Activated CD8-positive, alpha-beta T cell treated with anti-CD3 and anti-CD28 coated beads, Interleukin-2, amount 10 ng/mL, durations not matched to agents 7 days and 5 days (primary cell): ENCODE results near the gene LRMDA. TPM values are rescaled to one million over a fixed set of nuclear protein-coding genes. Genes with fewer than 3 reads are reported as not detected.

Experiments used
- ATAC-seq: fragments of 150-1000 bp; cut with Tn5 transposase; one replicate; pipeline ENCODE4 v1.10.0; 2021; ENCODE audit warnings: moderate library complexity
- CTCF ChIA-PET: fragments of 350-600 bp; sonication (Branson Sonifier 250); formaldehyde crosslinking; loops from one replicate; lab custom pipeline; 2021; ENCODE audit warnings: antibody characterized with exemption; lab: Charles Lee
- POLR2A ChIA-PET: fragments of 350-600 bp; sonication (Branson Sonifier 250); formaldehyde crosslinking; loops from one replicate; lab custom pipeline; 2021; ENCODE audit warnings: antibody characterized with exemption; lab: Charles Lee
- DNase-seq: peaks from one replicate; pipeline ENCODE4 v3.0.0-alpha.2; 2020
- H3K27ac Mint-ChIP-seq: one replicate; pipeline ENCODE4 v1.8.0; 2021; ENCODE audit warnings: mild to moderate bottlenecking, mixed read lengths
- H3K27me3 Mint-ChIP-seq: one replicate; pipeline ENCODE4 v1.8.0; 2021; ENCODE audit warnings: low read depth, mixed read lengths
- H3K36me3 Mint-ChIP-seq: one replicate; pipeline ENCODE4 v1.8.0; 2021; ENCODE audit warnings: low read depth, mixed read lengths
- H3K4me1 Mint-ChIP-seq: one replicate; pipeline ENCODE4 v1.8.0; 2021; ENCODE audit warnings: low read depth, mixed read lengths
- H3K4me3 Mint-ChIP-seq: one replicate; pipeline ENCODE4 v1.8.0; 2021; ENCODE audit warnings: mild to moderate bottlenecking, mixed read lengths
- H3K9me3 Mint-ChIP-seq: one replicate; pipeline ENCODE4 v1.8.0; 2022; ENCODE audit warnings: mixed read lengths; ENCODE audit not compliant: insufficient read depth
- total RNA-seq, 2 experiments: library from RNA; stranded (reverse); gene quantifications; one replicate each; pipeline ENCODE4 v1.2.3, GENCODE V29; 2021

The LRMDA gene
- total RNA-seq, 2 experiments from 2014 or later, result not detected

GRCh38 chr10:75475460-75476182, 44.2 kb downstream of the LRMDA start:
- ChIA-PET CTCF (no interaction called here), POLR2A (no interaction called here)
- DNase-seq (no peak), ATAC-seq (no peak)
- H3K27me3 Mint-ChIP-seq, result peaks cover 2% of the 10 kb centered on the region
- no peaks in the 10 kb centered on the region for H3K36me3 Mint-ChIP-seq
- no peaks in the 10 kb centered on the region for H3K9me3 Mint-ChIP-seq
- H3K4me1 Mint-ChIP-seq, result no peaks in the 10 kb centered on the region
- H3K4me3 Mint-ChIP-seq, result no peak overlapping the region
- H3K27ac Mint-ChIP-seq, result no peak overlapping the region

- Mint-ChIP-seq H3K9me3 (no peaks in the 10 kb centered on the region), H3K4me1 (no peaks in the 10 kb centered on the region), H3K36me3 (no peaks in the 10 kb centered on the region), H3K27me3 (peaks cover 2% of the 10 kb centered on the region), H3K4me3 (no peak overlapping the region), H3K27ac (no peak overlapping the region)
- no peak for DNase-seq
- POLR2A ChIA-PET, result no interaction called here
- CTCF ChIA-PET, result no interaction called here
- ATAC-seq, result no peak
Observed at GRCh38 chr10:75476569-75476968, 45.1 kb downstream of the LRMDA start.

DNA sequence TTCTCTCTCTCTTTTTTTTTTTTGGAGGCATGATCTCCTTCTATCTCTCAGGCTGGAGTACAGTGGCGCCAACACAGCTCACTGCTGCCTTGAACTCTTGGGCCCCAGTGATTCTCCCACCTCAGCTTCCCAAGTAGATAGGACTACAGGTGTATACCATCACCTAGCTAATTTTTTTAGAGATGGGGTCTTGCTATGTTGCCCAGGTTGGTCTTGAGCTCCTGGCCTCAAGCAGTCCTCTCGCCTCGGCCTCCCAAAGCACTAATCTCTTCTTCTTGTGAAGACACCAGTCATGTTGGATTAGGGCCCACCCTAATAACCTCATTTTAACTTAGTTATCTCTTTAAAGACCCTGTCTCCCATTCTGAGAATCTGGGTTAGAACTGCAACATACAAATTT, 45.6 kb downstream of the LRMDA start:
- Mint-ChIP-seq H3K27ac (no peak overlapping the region), H3K4me1 (no peaks in the 10 kb centered on the region)
- ATAC-seq, result no peak

GRCh38 chr10:75477680-75478079, 46.3 kb downstream of the LRMDA start:
- Mint-ChIP-seq H3K36me3 (no peaks in the 10 kb centered on the region), H3K27ac (no peak overlapping the region), H3K4me1 (no peaks in the 10 kb centered on the region), H3K9me3 (no peaks in the 10 kb centered on the region), H3K27me3 (peaks cover 2% of the 10 kb centered on the region), H3K4me3 (no peak overlapping the region)
- ChIA-PET POLR2A (no interaction called here), CTCF (no interaction called here)
- ATAC-seq, result no peak
- DNase-seq, result no peak

More for the DNA sequence above, 45.6 kb downstream of the LRMDA start:
- H3K36me3 Mint-ChIP-seq, result no peaks in the 10 kb centered on the region
- no peak overlapping the region for H3K4me3 Mint-ChIP-seq
- no peak for DNase-seq
- H3K9me3 Mint-ChIP-seq, result no peaks in the 10 kb centered on the region
- ChIA-PET CTCF (no interaction called here), POLR2A (no interaction called here)
- H3K27me3 Mint-ChIP-seq, result peaks cover 2% of the 10 kb centered on the region

GRCh38 chr10:75480374-75480773, 49.0 kb downstream of the LRMDA start:
- no peaks in the 10 kb centered on the region for H3K27me3 Mint-ChIP-seq
- DNase-seq (no peak), ATAC-seq (no peak)
- no peaks in the 10 kb centered on the region for H3K4me1 Mint-ChIP-seq
- no peak overlapping the region for H3K4me3 Mint-ChIP-seq
- POLR2A ChIA-PET, result no interaction called here
- H3K27ac Mint-ChIP-seq, result no peak overlapping the region
- no peaks in the 10 kb centered on the region for H3K9me3 Mint-ChIP-seq
- CTCF ChIA-PET, result no interaction called here
- H3K36me3 Mint-ChIP-seq, result no peaks in the 10 kb centered on the region

- no peak for DNase-seq
Observed at GRCh38 chr10:75483188-75483587, 51.8 kb downstream of the LRMDA start.

GRCh38 chr10:75484717-75485116, 53.3 kb downstream of the LRMDA start:
- H3K4me3 Mint-ChIP-seq, result no peak overlapping the region
- H3K27ac Mint-ChIP-seq, result no peak overlapping the region
- DNase-seq (no peak), ATAC-seq (no peak)
- no peaks in the 10 kb centered on the region for H3K27me3 Mint-ChIP-seq
- H3K4me1 Mint-ChIP-seq, result no peaks in the 10 kb centered on the region
- ChIA-PET POLR2A (no interaction called here), CTCF (no interaction called here)
- no peaks in the 10 kb centered on the region for H3K36me3 Mint-ChIP-seq
- H3K9me3 Mint-ChIP-seq, result no peaks in the 10 kb centered on the region

More at GRCh38 chr10:75483188-75483587, 51.8 kb downstream of the LRMDA start:
- no peak for ATAC-seq
- CTCF ChIA-PET, result no interaction called here
- H3K4me3 Mint-ChIP-seq, result no peak overlapping the region
- H3K9me3 Mint-ChIP-seq, result no peaks in the 10 kb centered on the region
- no peaks in the 10 kb centered on the region for H3K36me3 Mint-ChIP-seq
- POLR2A ChIA-PET, result no interaction called here
- no peaks in the 10 kb centered on the region for H3K27me3 Mint-ChIP-seq
- no peak overlapping the region for H3K27ac Mint-ChIP-seq
- H3K4me1 Mint-ChIP-seq, result no peaks in the 10 kb centered on the region

- ATAC-seq (no peak), DNase-seq (no peak)
- H3K4me3 Mint-ChIP-seq, result no peak overlapping the region
- H3K9me3 Mint-ChIP-seq, result no peaks in the 10 kb centered on the region
- no peak overlapping the region for H3K27ac Mint-ChIP-seq
- CTCF ChIA-PET, result no interaction called here
- no peaks in the 10 kb centered on the region for H3K4me1 Mint-ChIP-seq
- H3K36me3 Mint-ChIP-seq, result no peaks in the 10 kb centered on the region
- POLR2A ChIA-PET, result no interaction called here
- H3K27me3 Mint-ChIP-seq, result no peaks in the 10 kb centered on the region
Observed at GRCh38 chr10:75486591-75486990, 55.2 kb downstream of the LRMDA start.

DNA sequence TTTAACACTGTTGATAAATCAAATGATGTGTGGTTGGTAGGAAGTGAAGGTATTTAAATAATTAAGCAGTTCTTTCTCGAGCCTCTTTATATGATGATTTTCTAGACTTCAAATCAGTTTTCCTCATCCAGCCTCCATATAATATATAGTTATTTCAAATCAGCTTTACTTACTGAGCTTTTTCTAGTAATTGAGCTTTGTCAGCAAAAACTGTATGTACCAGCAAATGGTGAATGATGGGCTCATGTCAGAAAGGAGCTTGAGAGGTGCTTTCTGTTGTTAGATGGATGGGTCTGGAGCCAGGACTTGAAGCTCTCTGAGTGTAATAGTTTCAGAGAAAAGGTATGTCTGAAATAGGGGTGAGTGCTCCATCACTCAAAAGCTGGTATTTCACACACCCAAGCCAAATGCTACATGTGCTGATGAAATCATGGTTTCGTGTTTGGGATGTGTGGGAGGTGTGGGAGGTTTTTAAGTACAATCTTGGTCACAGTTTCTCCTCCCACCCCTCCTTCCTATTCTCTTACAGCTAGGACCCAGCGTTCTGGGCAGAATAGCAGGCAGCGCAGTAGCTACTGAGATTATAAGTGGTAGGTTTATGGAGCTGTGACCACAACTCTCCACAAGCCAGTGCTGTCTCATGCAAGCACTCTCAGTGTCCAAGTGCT, 55.8 kb downstream of the LRMDA start:
- Mint-ChIP-seq H3K4me1 (no peaks in the 10 kb centered on the region), H3K9me3 (no peaks in the 10 kb centered on the region), H3K36me3 (no peaks in the 10 kb centered on the region), H3K27me3 (no peaks in the 10 kb centered on the region), H3K27ac (no peak overlapping the region), H3K4me3 (no peak overlapping the region)
- POLR2A ChIA-PET, result no interaction called here
- DNase-seq, result no peak
- no peak for ATAC-seq
- CTCF ChIA-PET, result no interaction called here

- Mint-ChIP-seq H3K27ac (no peak overlapping the region), H3K4me1 (no peaks in the 10 kb centered on the region), H3K36me3 (no peaks in the 10 kb centered on the region), H3K27me3 (no peaks in the 10 kb centered on the region), H3K4me3 (no peak overlapping the region), H3K9me3 (no peaks in the 10 kb centered on the region)
- DNase-seq, result no peak
- ChIA-PET CTCF (no interaction called here), POLR2A (no interaction called here)
- no peak for ATAC-seq
Observed at GRCh38 chr10:75487755-75488125, 56.3 kb downstream of the LRMDA start.

GRCh38 chr10:75492173-75492925, 60.9 kb downstream of the LRMDA start:
- POLR2A ChIA-PET, result no interaction called here
- Mint-ChIP-seq H3K27me3 (no peaks in the 10 kb centered on the region), H3K9me3 (no peaks in the 10 kb centered on the region), H3K4me3 (no peak overlapping the region), H3K27ac (no peak overlapping the region), H3K36me3 (no peaks in the 10 kb centered on the region), H3K4me1 (no peaks in the 10 kb centered on the region)
- no peak for ATAC-seq
- no peak for DNase-seq
- CTCF ChIA-PET, result no interaction called here

GRCh38 chr10:75493464-75493863, 62.0 kb downstream of the LRMDA start:
- ChIA-PET POLR2A (no interaction called here), CTCF (no interaction called here)
- H3K36me3 Mint-ChIP-seq, result no peaks in the 10 kb centered on the region
- no peak overlapping the region for H3K27ac Mint-ChIP-seq
- no peaks in the 10 kb centered on the region for H3K27me3 Mint-ChIP-seq
- ATAC-seq, result no peak
- no peaks in the 10 kb centered on the region for H3K4me1 Mint-ChIP-seq
- H3K4me3 Mint-ChIP-seq, result no peak overlapping the region
- no peak for DNase-seq
- no peaks in the 10 kb centered on the region for H3K9me3 Mint-ChIP-seq
